HG03558 (cell line): Measurements from ENCODE around the gene ATOSB.

Experiments used
- ATAC-seq: cut with Tn5 transposase; IDR thresholded peaks from one replicate; pipeline ENCODE4 v1.9.1; 2021; ENCODE audit warnings: moderate number of reproducible peaks; ENCODE audit not compliant: unreplicated experiment; ENCODE audit errors: extremely low read depth

Gene ATOSB

GRCh38 chr9:35056571-35057270 is 58.9 kb downstream of the ATOSB start:
- no peak for ATAC-seq

DNA sequence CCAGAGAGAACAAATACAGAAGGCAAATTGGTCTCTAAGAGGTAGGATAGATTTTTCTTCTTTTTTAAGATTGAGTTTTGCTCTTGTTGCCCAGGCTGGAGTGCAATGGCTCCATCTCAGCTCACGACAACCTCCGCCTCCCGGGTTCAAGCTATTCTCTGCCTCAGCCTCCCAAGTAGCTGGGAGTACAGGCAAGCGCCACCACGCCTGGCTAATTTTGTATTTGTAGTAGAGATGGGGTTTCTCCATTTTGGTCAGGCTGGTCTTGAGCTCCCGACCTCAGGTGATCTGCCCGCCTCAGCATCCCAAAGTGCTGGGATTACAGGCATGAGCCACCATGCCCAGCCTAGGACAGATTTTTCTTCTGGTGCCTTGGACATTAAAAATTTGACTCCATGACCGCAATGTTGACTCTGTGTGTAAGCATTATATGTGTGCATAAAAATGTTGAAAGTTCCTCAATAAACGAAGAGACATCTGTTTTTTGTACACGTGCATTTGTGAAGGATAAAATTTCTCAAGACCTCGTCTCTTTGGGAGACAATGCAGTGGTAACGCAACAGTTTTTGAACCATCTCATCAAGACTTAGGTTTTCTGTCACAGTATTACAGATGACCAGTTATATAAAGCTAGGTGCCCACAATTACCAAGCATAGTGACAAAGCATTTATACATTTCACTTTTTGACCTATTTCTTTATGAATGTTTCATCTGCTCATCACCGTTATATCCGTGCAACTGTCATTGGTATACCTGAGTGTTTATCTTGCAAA is 60.6 kb downstream of the ATOSB start:
- no peak for ATAC-seq

DNA sequence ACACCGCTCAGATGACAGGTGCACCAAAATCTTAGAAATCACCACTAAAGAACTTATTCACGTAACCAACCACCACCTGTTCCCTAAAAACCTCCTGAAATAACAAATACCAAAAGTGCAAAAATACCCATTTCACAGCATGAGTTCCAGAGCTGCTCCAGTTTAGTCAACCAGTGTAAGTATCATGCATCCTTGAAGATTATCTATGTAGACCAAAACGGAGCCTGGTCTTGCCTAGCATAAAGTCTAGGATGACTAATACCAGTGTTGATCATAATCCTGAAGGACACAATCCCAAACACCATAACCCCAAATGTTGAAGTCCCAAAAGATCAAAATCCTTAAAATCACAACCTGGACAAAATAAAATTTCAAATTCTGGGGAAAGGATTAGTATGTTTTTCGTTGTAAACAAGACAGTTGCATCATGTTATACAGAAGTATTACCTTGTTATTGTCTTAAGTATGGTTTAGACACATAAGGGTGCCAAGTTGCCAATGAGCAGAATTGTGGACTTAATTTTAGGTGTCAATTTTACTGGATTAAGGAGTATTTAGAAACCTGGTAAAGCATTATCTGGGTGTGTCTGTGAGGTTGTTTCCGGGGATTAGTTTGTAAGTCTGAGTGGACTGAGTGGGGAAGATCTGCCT is 61.4 kb downstream of the ATOSB start:
- no peak for ATAC-seq
